HepG2 (cell line): Measurements from ENCODE around the gene SLBP. TPM values are rescaled to one million over a fixed set of nuclear protein-coding genes. Genes with fewer than 3 reads are reported as not detected.

Experiments used
- FLYWCH1 ChIP-seq: sonication (generic); formaldehyde crosslinking; IDR thresholded peaks from 2 replicates; pipeline ENCODE4 v1.8.1; 2023; ENCODE audit warnings: mild to moderate bottlenecking, missing genetic modification reagents
- HMG20B ChIP-seq: conservative IDR thresholded peaks from 2 replicates; pipeline ENCODE4 v1.6.1; 2016; ENCODE audit warnings: missing genetic modification reagents, missing compliant biosample characterization
- KAT2B ChIP-seq: fragments of 150-350 bp; IDR thresholded peaks from 2 replicates; pipeline ENCODE4 v1.6.1; 2014; ENCODE audit warnings: low read depth, low read length, borderline replicate concordance
- KDM2A ChIP-seq: sonication (generic); formaldehyde crosslinking; IDR thresholded peaks from 2 replicates; pipeline ENCODE4 v1.4.0; 2020; ENCODE audit warnings: low read depth, missing genetic modification reagents, borderline replicate concordance
- MED13 ChIP-seq: sonication (generic); formaldehyde crosslinking; IDR thresholded peaks from 2 replicates; pipeline ENCODE4 v1.5.0; 2020; ENCODE audit warnings: missing genetic modification reagents
- SATB2 ChIP-seq: sonication (generic); formaldehyde crosslinking; IDR thresholded peaks from 2 replicates; pipeline ENCODE4 v1.5.0; 2020; ENCODE audit warnings: missing genetic modification reagents
- SNAI1 ChIP-seq: sonication (generic); formaldehyde crosslinking; IDR thresholded peaks from 2 replicates; pipeline ENCODE4 v1.5.0; 2020; ENCODE audit warnings: mild to moderate bottlenecking, missing genetic modification reagents, borderline replicate concordance
- TBL1XR1 ChIP-seq: fragments of 150-350 bp; IDR thresholded peaks from 2 replicates; pipeline ENCODE4 v1.6.1; 2014; ENCODE audit warnings: borderline replicate concordance, low read length; ENCODE audit not compliant: partially characterized antibody
- ZFP36L1 ChIP-seq: sonication (generic); formaldehyde crosslinking; IDR thresholded peaks from 2 replicates; pipeline ENCODE4 v1.8.0; 2022; ENCODE audit warnings: mild to moderate bottlenecking, missing genetic modification reagents, moderate library complexity
- ZNF234 ChIP-seq: sonication (generic); formaldehyde crosslinking; conservative IDR thresholded peaks from 2 replicates; pipeline ENCODE4 v1.5.1; 2020; ENCODE audit warnings: mild to moderate bottlenecking, missing genetic modification reagents
- ZNF274 ChIP-seq: sonication (generic); formaldehyde crosslinking; IDR thresholded peaks from 2 replicates; pipeline ENCODE4 v1.5.1; 2020; ENCODE audit warnings: mild to moderate bottlenecking, missing genetic modification reagents
- ZNF589 ChIP-seq: sonication (generic); formaldehyde crosslinking; conservative IDR thresholded peaks from 2 replicates; pipeline ENCODE4 v1.8.0; 2022; ENCODE audit warnings: mild to moderate bottlenecking, moderate library complexity, missing genetic modification reagents
- ZNF619 ChIP-seq: sonication (generic); formaldehyde crosslinking; IDR thresholded peaks from 2 replicates; pipeline ENCODE4 v1.4.0; 2020; ENCODE audit warnings: mild to moderate bottlenecking, missing genetic modification reagents
- ZNF761 ChIP-seq: sonication (generic); formaldehyde crosslinking; conservative IDR thresholded peaks from 2 replicates; pipeline ENCODE4 v1.4.0; 2020; ENCODE audit warnings: mild to moderate bottlenecking, missing genetic modification reagents
- polyA plus RNA-seq, 8 experiments: library from polyadenylated mRNA; depleted of rRNA in 3 of 8; stranded (reverse) in 7 of 8; unstranded in 1 of 8; fragments of >200 nt; fragmentation: Illumina TruSeq in 4 of 8; extraction: Trizol in 4 of 8; gene quantifications; 2 replicates each; pipeline versions ENCODE4 v1.2.1 to v1.2.3, GENCODE V29; 2011 to 2016; ENCODE audit warnings: low read depth in 4 of 8, missing spikeins in 1 of 8, mixed read lengths in 1 of 8; ENCODE audit not compliant: insufficient read depth in 1 of 8
- total RNA-seq, 5 experiments: library from RNA; depleted of rRNA; stranded (reverse); fragments of >200 nt; fragmentation: Illumina TruSeq; extraction: Trizol; gene quantifications; 2 replicates each; pipeline ENCODE4 v1.2.3, GENCODE V29; 2016; ENCODE audit warnings: low read depth in 1 of 5
- TF ChIP-seq, protein P1 (sequence below): sonication (generic); formaldehyde crosslinking; IDR thresholded peaks from 2 replicates; pipeline ENCODE4 v1.5.0; 2020; ENCODE audit warnings: missing genetic modification reagents, mild to moderate bottlenecking, borderline replicate concordance
- TF ChIP-seq, protein P2 (sequence below): sonication (generic); formaldehyde crosslinking; conservative IDR thresholded peaks from 2 replicates; pipeline ENCODE4 v1.8.0; 2022; ENCODE audit warnings: mild to moderate bottlenecking, moderate library complexity, missing genetic modification reagents
- TF ChIP-seq, protein P3 (sequence below): sonication (generic); formaldehyde crosslinking; IDR thresholded peaks from 2 replicates; pipeline ENCODE4 v1.4.0; 2020; ENCODE audit warnings: missing genetic modification reagents
- TF ChIP-seq, protein P4 (sequence below): sonication (generic); formaldehyde crosslinking; IDR thresholded peaks from 2 replicates; pipeline ENCODE4 v1.5.0; 2020; ENCODE audit warnings: missing genetic modification reagents, mild to moderate bottlenecking, borderline replicate concordance
- TF ChIP-seq, protein P5 (sequence below): sonication (generic); formaldehyde crosslinking; IDR thresholded peaks from 2 replicates; pipeline ENCODE4 v1.8.1; 2023; ENCODE audit warnings: mild to moderate bottlenecking, missing genetic modification reagents
- TF ChIP-seq, protein P6 (sequence below): sonication (generic); formaldehyde crosslinking; IDR thresholded peaks from 2 replicates; pipeline ENCODE4 v1.5.1; 2020; ENCODE audit warnings: missing genetic modification reagents, mild to moderate bottlenecking, borderline replicate concordance

SLBP gene
- total and polyA plus RNA-seq, 2 of the 13 experiments (the other 11 are each of a cell fraction or from before 2014, with no cell fraction given) = 43.9 to 104 TPM

DNA sequence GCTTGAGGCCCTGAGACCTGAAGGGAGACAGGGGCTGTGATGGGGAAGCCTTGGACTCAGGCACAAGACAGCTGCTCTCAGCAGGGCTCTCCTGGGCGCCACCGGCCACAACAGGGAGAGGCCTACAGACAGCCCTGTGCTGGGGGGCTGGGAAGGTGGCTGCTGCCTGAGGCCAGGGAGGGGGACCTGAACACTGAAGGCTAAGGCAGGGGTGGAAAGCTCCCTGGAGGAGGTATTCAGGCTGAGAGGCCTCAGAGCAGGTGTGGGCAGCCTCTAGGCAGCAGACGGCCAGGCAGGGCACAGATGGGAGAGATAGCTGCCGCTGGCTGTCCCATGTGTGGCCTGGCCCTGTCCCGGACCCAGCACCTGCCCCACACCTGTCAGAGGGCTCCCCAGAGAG, 42.2 kb upstream of the SLBP start (continued):
- TF ChIP-seq, protein P1, sequence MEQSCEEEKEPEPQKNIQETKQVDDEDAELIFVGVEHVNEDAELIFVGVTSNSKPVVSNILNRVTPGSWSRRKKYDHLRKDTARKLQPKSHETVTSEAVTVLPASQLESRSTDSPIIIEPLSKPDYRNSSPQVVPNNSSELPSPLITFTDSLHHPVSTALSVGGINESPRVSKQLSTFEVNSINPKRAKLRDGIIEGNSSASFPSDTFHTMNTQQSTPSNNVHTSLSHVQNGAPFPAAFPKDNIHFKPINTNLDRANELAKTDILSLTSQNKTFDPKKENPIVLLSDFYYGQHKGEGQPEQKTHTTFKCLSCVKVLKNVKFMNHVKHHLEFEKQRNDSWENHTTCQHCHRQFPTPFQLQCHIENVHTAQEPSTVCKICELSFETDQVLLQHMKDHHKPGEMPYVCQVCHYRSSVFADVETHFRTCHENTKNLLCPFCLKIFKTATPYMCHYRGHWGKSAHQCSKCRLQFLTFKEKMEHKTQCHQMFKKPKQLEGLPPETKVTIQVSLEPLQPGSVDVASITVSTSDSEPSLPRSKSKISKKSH (CRISPR knock-in tag) = no peak
- TF ChIP-seq TBL1XR1 = no peak
- no peak for TF ChIP-seq HMG20B (CRISPR knock-in tag)
- TF ChIP-seq, protein P2, sequence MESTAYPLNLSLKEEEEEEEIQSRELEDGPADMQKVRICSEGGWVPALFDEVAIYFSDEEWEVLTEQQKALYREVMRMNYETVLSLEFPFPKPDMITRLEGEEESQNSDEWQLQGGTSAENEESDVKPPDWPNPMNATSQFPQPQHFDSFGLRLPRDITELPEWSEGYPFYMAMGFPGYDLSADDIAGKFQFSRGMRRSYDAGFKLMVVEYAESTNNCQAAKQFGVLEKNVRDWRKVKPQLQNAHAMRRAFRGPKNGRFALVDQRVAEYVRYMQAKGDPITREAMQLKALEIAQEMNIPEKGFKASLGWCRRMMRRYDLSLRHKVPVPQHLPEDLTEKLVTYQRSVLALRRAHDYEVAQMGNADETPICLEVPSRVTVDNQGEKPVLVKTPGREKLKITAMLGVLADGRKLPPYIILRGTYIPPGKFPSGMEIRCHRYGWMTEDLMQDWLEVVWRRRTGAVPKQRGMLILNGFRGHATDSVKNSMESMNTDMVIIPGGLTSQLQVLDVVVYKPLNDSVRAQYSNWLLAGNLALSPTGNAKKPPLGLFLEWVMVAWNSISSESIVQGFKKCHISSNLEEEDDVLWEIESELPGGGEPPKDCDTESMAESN = 0 out of 2 replicates have a peak, but pooled peaks have one; percentile 28
- no peak for TF ChIP-seq ZNF589 (CRISPR knock-in tag)
- no peak for TF ChIP-seq KAT2B
- TF ChIP-seq, protein P3, sequence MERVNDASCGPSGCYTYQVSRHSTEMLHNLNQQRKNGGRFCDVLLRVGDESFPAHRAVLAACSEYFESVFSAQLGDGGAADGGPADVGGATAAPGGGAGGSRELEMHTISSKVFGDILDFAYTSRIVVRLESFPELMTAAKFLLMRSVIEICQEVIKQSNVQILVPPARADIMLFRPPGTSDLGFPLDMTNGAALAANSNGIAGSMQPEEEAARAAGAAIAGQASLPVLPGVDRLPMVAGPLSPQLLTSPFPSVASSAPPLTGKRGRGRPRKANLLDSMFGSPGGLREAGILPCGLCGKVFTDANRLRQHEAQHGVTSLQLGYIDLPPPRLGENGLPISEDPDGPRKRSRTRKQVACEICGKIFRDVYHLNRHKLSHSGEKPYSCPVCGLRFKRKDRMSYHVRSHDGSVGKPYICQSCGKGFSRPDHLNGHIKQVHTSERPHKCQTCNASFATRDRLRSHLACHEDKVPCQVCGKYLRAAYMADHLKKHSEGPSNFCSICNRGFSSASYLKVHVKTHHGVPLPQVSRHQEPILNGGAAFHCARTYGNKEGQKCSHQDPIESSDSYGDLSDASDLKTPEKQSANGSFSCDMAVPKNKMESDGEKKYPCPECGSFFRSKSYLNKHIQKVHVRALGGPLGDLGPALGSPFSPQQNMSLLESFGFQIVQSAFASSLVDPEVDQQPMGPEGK = 0 out of 2 replicates have a peak, but pooled peaks have one; percentile 4
- no peak for TF ChIP-seq ZFP36L1 (CRISPR knock-in tag)
- TF ChIP-seq SNAI1 (CRISPR knock-in tag) = no peak
- no peak for TF ChIP-seq FLYWCH1 (CRISPR knock-in tag)
- no peak for TF ChIP-seq ZNF619 (CRISPR knock-in tag)
- 0 out of 2 replicates have a peak, but pooled peaks have one; percentile 16 for TF ChIP-seq ZNF761 (CRISPR knock-in tag)
- no peak for TF ChIP-seq MED13 (CRISPR knock-in tag)
- TF ChIP-seq, protein P4, sequence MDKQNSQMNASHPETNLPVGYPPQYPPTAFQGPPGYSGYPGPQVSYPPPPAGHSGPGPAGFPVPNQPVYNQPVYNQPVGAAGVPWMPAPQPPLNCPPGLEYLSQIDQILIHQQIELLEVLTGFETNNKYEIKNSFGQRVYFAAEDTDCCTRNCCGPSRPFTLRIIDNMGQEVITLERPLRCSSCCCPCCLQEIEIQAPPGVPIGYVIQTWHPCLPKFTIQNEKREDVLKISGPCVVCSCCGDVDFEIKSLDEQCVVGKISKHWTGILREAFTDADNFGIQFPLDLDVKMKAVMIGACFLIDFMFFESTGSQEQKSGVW (CRISPR knock-in tag) = no peak
- 0 out of 2 replicates have a peak, but pooled peaks have one; percentile 3 for TF ChIP-seq ZNF274 (CRISPR knock-in tag)
- no peak for TF ChIP-seq KDM2A
- TF ChIP-seq SATB2 (CRISPR knock-in tag) = no peak
- TF ChIP-seq, protein P5, sequence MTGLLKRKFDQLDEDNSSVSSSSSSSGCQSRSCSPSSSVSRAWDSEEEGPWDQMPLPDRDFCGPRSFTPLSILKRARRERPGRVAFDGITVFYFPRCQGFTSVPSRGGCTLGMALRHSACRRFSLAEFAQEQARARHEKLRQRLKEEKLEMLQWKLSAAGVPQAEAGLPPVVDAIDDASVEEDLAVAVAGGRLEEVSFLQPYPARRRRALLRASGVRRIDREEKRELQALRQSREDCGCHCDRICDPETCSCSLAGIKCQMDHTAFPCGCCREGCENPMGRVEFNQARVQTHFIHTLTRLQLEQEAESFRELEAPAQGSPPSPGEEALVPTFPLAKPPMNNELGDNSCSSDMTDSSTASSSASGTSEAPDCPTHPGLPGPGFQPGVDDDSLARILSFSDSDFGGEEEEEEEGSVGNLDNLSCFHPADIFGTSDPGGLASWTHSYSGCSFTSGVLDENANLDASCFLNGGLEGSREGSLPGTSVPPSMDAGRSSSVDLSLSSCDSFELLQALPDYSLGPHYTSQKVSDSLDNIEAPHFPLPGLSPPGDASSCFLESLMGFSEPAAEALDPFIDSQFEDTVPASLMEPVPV (CRISPR knock-in tag) = peak; percentile 17; the same call in 1 of the 2 replicates
- TF ChIP-seq, protein P6, sequence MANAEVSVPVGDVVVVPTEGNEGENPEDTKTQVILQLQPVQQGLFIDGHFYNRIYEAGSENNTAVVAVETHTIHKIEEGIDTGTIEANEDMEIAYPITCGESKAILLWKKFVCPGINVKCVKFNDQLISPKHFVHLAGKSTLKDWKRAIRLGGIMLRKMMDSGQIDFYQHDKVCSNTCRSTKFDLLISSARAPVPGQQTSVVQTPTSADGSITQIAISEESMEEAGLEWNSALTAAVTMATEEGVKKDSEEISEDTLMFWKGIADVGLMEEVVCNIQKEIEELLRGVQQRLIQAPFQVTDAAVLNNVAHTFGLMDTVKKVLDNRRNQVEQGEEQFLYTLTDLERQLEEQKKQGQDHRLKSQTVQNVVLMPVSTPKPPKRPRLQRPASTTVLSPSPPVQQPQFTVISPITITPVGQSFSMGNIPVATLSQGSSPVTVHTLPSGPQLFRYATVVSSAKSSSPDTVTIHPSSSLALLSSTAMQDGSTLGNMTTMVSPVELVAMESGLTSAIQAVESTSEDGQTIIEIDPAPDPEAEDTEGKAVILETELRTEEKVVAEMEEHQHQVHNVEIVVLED (CRISPR knock-in tag) = 0 out of 2 replicates have a peak, but pooled peaks have one; percentile 11
- TF ChIP-seq ZNF234 (CRISPR knock-in tag) = no peak
